Ascending aorta (tissue), 2 donors: Measurements from ENCODE around the gene RAP1A. TPM values are rescaled to one million over a fixed set of nuclear protein-coding genes. Genes with fewer than 3 reads are reported as not detected.
A peak's percentile ranks its signal among the peaks of the same experiment; 100 is the strongest.

Experiments used
- DNase-seq, 2 donors: peaks; one replicate each; pipeline ENCODE4 v3.0.0-alpha.2; 2019; ENCODE audit warnings: low spot score in 2 of 2
- H3K27ac ChIP-seq, 2 donors: fragments of 200-600 bp; sonication (generic); one replicate each; pipeline ENCODE4 v1.5.1; 2016 to 2017; ENCODE audit warnings: mild to moderate bottlenecking in 1 of 2
- H3K27me3 ChIP-seq: fragments of 200-600 bp; sonication (generic); one replicate; pipeline ENCODE4 v1.5.1; 2017
- H3K36me3 ChIP-seq, 2 donors: fragments of 200-600 bp; sonication (generic); one replicate each; pipeline ENCODE4 v1.5.1; 2016
- H3K4me1 ChIP-seq, 2 donors: fragments of 200-600 bp; sonication (generic); one replicate each; pipeline ENCODE4 v1.5.1; 2016 to 2017; ENCODE audit warnings: mild to moderate bottlenecking in 1 of 2
- H3K4me3 ChIP-seq, 2 donors: fragments of 200-600 bp; sonication (generic); one replicate each; pipeline ENCODE4 v1.5.1; 2016 to 2017; ENCODE audit warnings: mild to moderate bottlenecking in 1 of 2
- H3K9me3 ChIP-seq, 2 donors: fragments of 200-600 bp; sonication (generic); one replicate each; pipeline ENCODE4 v1.5.1; 2016
- intact Hi-C: fragments of 100-400 bp; cut with DNase I; formaldehyde crosslinking; loops from one replicate; pipeline ENCODE4 v1.15.1; 2023
- total RNA-seq: library from RNA; depleted of rRNA; stranded (reverse); fragments of >200 nt; gene quantifications from one replicate; pipeline ENCODE4 v1.1.0, GENCODE V29; 2016
- TF ChIP-seq, protein P1 (sequence below), 3 experiments: fragments of 200-600 bp in 2 of 3; fragments of 450-650 bp in 1 of 3; sonication (generic) in 2 of 3; IDR thresholded peaks; one replicate each; pipeline ENCODE4 v1.5.1; 2016 to 2019; ENCODE audit warnings: antibody characterized with exemption in 3 of 3, mild to moderate bottlenecking in 1 of 3, moderate library complexity in 1 of 3

The RAP1A gene
- total RNA-seq, 1 donor from 2014 or later: 44.1 TPM

DNA sequence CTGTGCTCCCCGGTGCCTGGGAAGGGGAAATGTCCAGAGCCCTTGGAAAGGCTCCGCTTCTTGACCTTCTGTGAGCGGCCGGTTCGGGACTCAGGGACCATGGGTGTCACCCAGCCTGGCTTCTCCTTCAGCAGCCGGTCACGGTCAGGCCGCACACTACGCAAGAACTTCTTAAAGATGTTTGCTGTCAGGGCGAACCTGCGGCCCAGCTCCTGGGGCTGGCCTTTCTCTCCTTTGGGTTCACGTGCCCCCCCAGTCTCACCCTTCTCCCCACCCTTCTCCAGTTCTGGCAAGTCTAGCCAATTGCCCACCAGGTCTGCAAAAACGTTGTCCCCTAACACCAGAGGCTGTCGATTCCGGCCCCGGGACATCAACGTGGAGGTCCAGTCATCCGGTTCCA lies 107.5 kb downstream of the RAP1A start:
- intact Hi-C loops: no loop called here
- TF ChIP-seq, protein P1, sequence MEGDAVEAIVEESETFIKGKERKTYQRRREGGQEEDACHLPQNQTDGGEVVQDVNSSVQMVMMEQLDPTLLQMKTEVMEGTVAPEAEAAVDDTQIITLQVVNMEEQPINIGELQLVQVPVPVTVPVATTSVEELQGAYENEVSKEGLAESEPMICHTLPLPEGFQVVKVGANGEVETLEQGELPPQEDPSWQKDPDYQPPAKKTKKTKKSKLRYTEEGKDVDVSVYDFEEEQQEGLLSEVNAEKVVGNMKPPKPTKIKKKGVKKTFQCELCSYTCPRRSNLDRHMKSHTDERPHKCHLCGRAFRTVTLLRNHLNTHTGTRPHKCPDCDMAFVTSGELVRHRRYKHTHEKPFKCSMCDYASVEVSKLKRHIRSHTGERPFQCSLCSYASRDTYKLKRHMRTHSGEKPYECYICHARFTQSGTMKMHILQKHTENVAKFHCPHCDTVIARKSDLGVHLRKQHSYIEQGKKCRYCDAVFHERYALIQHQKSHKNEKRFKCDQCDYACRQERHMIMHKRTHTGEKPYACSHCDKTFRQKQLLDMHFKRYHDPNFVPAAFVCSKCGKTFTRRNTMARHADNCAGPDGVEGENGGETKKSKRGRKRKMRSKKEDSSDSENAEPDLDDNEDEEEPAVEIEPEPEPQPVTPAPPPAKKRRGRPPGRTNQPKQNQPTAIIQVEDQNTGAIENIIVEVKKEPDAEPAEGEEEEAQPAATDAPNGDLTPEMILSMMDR (IDR thresholded peaks at IDR 0.05): no peak
- Histone ChIP-seq H3K27ac (no peak overlapping the region), H3K9me3 (no peaks in the 10 kb centered on the region), H3K4me1 (peaks cover 0 to 6% of the 10 kb centered on the region in 2 donors), H3K36me3 (peaks cover 0 to 14% of the 10 kb centered on the region in 2 donors), H3K27me3 (no peaks in the 10 kb centered on the region), H3K4me3 (no peak overlapping the region)
- no peak for DNase-seq

GRCh38 chr1:111729271-111729921 lies 109.8 kb downstream of the RAP1A start:
- H3K27ac ChIP-seq: peak overlapping the region; percentile 6 to 25
- TF ChIP-seq, protein P1 (IDR thresholded peaks at IDR 0.05): no peak
- peaks cover 0 to 5% of the 10 kb centered on the region in 2 donors for H3K4me1 ChIP-seq
- intact Hi-C loops: no loop called here
- peaks cover 0 to 14% of the 10 kb centered on the region in 2 donors for H3K36me3 ChIP-seq
- peak in 1 of 2 donors; percentile 52 for DNase-seq
- H3K27me3 ChIP-seq: no peaks in the 10 kb centered on the region
- no peaks in the 10 kb centered on the region for H3K9me3 ChIP-seq
- H3K4me3 ChIP-seq: no peak overlapping the region

DNA sequence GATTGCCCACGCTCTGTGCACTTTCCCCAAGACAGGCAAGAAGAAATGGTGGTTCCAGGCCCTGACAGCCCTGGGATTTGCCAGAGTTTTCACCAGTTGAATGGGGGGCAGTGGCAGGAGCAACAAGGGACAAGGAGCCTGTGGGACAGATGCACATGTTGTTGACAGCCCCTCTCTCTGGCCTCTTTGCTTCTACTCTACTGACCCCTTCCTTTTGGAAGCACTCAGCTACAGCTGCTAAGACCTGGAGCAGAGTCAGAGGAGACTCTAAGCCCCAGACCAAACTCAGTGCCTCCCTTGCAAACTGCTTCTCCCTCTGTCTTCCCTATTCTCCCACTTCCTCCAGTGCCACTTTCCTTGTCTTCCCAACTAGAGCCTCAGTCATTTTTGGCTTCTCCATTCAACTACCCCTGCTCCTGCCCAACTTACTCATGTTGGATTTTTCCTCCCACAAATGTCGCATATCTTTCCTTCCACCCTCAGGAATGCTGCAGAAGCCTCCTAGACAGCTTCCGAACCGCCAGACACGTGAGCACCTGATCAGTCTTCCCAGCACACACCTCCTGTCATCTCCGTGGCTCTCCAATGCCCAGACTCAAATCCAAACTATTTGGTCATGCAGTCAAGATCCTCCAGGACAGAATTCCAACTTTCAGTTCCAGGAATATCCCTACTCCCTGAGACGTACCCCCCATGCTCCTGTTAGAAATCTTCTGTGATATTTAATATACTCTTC lies 110.5 kb downstream of the RAP1A start:
- no peak for DNase-seq
- TF ChIP-seq, protein P1 (IDR thresholded peaks at IDR 0.05): no peak
- intact Hi-C loops: loop anchor here (10.0 kb wide), 1 partner anchor 975 kb away; the partner anchor contains the start of gene RHOC
- no peak overlapping the region for H3K4me3 ChIP-seq
- no peaks in the 10 kb centered on the region for H3K9me3 ChIP-seq
- peak overlapping the region in 1 of 2 donors; percentile 6 for H3K27ac ChIP-seq
- peaks cover 0 to 14% of the 10 kb centered on the region in 2 donors for H3K36me3 ChIP-seq
- no peaks in the 10 kb centered on the region for H3K27me3 ChIP-seq
- peaks cover 0 to 5% of the 10 kb centered on the region in 2 donors for H3K4me1 ChIP-seq

GRCh38 chr1:111730706-111731105 lies 111.1 kb downstream of the RAP1A start:
- peaks cover 0 to 5% of the 10 kb centered on the region in 2 donors for H3K4me1 ChIP-seq
- no peaks in the 10 kb centered on the region for H3K9me3 ChIP-seq
- intact Hi-C loops: loop anchor here (10.0 kb wide), 1 partner anchor 974 kb away; the partner anchor contains the start of gene RHOC
- no peaks in the 10 kb centered on the region for H3K27me3 ChIP-seq
- H3K36me3 ChIP-seq: peaks cover 0 to 14% of the 10 kb centered on the region in 2 donors
- no peak overlapping the region for H3K27ac ChIP-seq
- DNase-seq: peak in 1 of 2 donors; percentile 55
- TF ChIP-seq, protein P1 (IDR thresholded peaks at IDR 0.05): no peak
- H3K4me3 ChIP-seq: no peak overlapping the region

GRCh38 chr1:111731956-111732355 lies 112.4 kb downstream of the RAP1A start:
- TF ChIP-seq, protein P1 (IDR thresholded peaks at IDR 0.05): no peak
- Histone ChIP-seq H3K4me3 (no peak overlapping the region), H3K27me3 (no peaks in the 10 kb centered on the region), H3K4me1 (peaks cover 0 to 8% of the 10 kb centered on the region in 2 donors), H3K9me3 (no peaks in the 10 kb centered on the region), H3K36me3 (peaks cover 0 to 8% of the 10 kb centered on the region in 2 donors), H3K27ac (no peak overlapping the region)
- intact Hi-C loops: loop anchor here (10.0 kb wide), 1 partner anchor 973 kb away; the partner anchor contains the start of gene RHOC
- peak in 1 of 2 donors; percentile 45 for DNase-seq
